GM19238 (cell line): Measurements from ENCODE around the gene TRIM72.
"Not testable (repeated sequence)": the region's sequence is repeated elsewhere in the genome, so short reads cannot be mapped to it uniquely, and the experiment has no call there.

Experiments used
- DNase-seq: peaks from one replicate; pipeline ENCODE4 v3.0.0; 2011; ENCODE audit warnings: low spot score; ENCODE audit not compliant: insufficient read length

Gene TRIM72

GRCh38 chr16:31253642-31254045, 39.7 kb downstream of the TRIM72 start:
- DNase-seq = no peak

- DNase-seq = no peak
Observed at GRCh38 chr16:31256466-31256865, 42.5 kb downstream of the TRIM72 start.

- no peak for DNase-seq
Observed at GRCh38 chr16:31258366-31258765, 44.4 kb downstream of the TRIM72 start.

- DNase-seq = no peak
Observed at GRCh38 chr16:31260136-31260931, 46.4 kb downstream of the TRIM72 start.

GRCh38 chr16:31262084-31262483, 48.2 kb downstream of the TRIM72 start:
- DNase-seq = no peak

GRCh38 chr16:31265329-31266245, 51.7 kb downstream of the TRIM72 start:
- DNase-seq = peak; percentile 67

- no peak for DNase-seq
Observed at GRCh38 chr16:31267332-31268032, 53.6 kb downstream of the TRIM72 start.

- no peak for DNase-seq
Observed at GRCh38 chr16:31268033-31268365, 54.1 kb downstream of the TRIM72 start.

GRCh38 chr16:31268891-31269290, 55.0 kb downstream of the TRIM72 start:
- DNase-seq = no peak

- no peak for DNase-seq
Observed at GRCh38 chr16:31269541-31269940, 55.6 kb downstream of the TRIM72 start.

GRCh38 chr16:31269973-31270372, 56.1 kb downstream of the TRIM72 start:
- not testable (repeated sequence) for DNase-seq

- no peak for DNase-seq
Observed at GRCh38 chr16:31270795-31271194, 56.9 kb downstream of the TRIM72 start.

- DNase-seq = no peak
Observed at GRCh38 chr16:31271621-31272190, 57.8 kb downstream of the TRIM72 start.

- DNase-seq = no peak
Observed at GRCh38 chr16:31273187-31273586, 59.3 kb downstream of the TRIM72 start.

- DNase-seq = no peak
Observed at GRCh38 chr16:31273676-31274075, 59.8 kb downstream of the TRIM72 start.

GRCh38 chr16:31274831-31275816, 61.2 kb downstream of the TRIM72 start:
- DNase-seq = no peak

- no peak for DNase-seq
Observed at GRCh38 chr16:31276600-31276999, 62.7 kb downstream of the TRIM72 start.

- no peak for DNase-seq
Observed at GRCh38 chr16:31277659-31278260, 63.8 kb downstream of the TRIM72 start.

- DNase-seq = not testable (repeated sequence)
Observed at GRCh38 chr16:31278853-31279252, 64.9 kb downstream of the TRIM72 start.
